Activated T-cell treated with anti-CD3 and anti-CD28 coated beads, Interleukin-2, amount 50 U/mL, for 72 hours (primary cell): ENCODE measurements around the gene MRPL19. TPM values are rescaled to one million over a fixed set of nuclear protein-coding genes. Genes with fewer than 3 reads are reported as not detected.

ENCODE experiments used
- ATAC-seq, 2 donors: fragments of 150-1000 bp; cut with Tn5 transposase; replicated peaks in 1 of 2; 2 replicates each; pipeline ENCODE4 v1.10.0; 2021; ENCODE audit warnings: moderate library complexity in 2 of 2, mild to moderate bottlenecking in 1 of 2
- DNase-seq, 2 donors: peaks; one replicate each; pipeline ENCODE4 v3.0.0; 2021 to 2022; ENCODE audit warnings: mixed read lengths in 1 of 2
- H3K27ac Mint-ChIP-seq: one replicate; pipeline ENCODE4 v1.8.0; 2022; ENCODE audit warnings: mild to moderate bottlenecking, moderate library complexity, mixed read lengths
- H3K27me3 Mint-ChIP-seq: one replicate; pipeline ENCODE4 v1.8.0; 2022; ENCODE audit warnings: low read depth, mixed read lengths
- H3K36me3 Mint-ChIP-seq, 2 donors: one replicate each; pipeline ENCODE4 v1.8.0; 2022; ENCODE audit warnings: mixed read lengths in 2 of 2, mild to moderate bottlenecking in 1 of 2; ENCODE audit not compliant: insufficient read depth in 2 of 2
- H3K4me1 Mint-ChIP-seq: one replicate; pipeline ENCODE4 v1.8.0; 2022; ENCODE audit warnings: low read depth, mixed read lengths
- H3K4me3 Mint-ChIP-seq, 2 donors: one replicate each; pipeline ENCODE4 v1.8.0; 2022; ENCODE audit warnings: mild to moderate bottlenecking in 2 of 2, mixed read lengths in 2 of 2, moderate library complexity in 2 of 2
- H3K9me3 Mint-ChIP-seq, 2 donors: one replicate each; pipeline ENCODE4 v1.8.0; 2022; ENCODE audit warnings: mixed read lengths in 2 of 2
- total RNA-seq, 2 donors: library from RNA; stranded (reverse); gene quantifications; one replicate each; pipeline ENCODE4 v1.2.3, GENCODE V29; 2022

The MRPL19 gene
- total RNA-seq, 2 donors from 2014 or later, result 45.0 to 51.0 TPM

GRCh38 chr2:75627902-75628504, 18.6 kb upstream of the MRPL19 start:
- H3K27ac Mint-ChIP-seq, result no peak overlapping the region
- no peak overlapping the region for H3K4me3 Mint-ChIP-seq
- no peaks in the 10 kb centered on the region for H3K9me3 Mint-ChIP-seq
- H3K36me3 Mint-ChIP-seq, result no peaks in the 10 kb centered on the region
- peaks cover 50% of the 10 kb centered on the region for H3K27me3 Mint-ChIP-seq
- H3K4me1 Mint-ChIP-seq, result no peaks in the 10 kb centered on the region
- DNase-seq, result peak; percentile 63 to 69
- peak; percentile 58 to 63 for ATAC-seq

GRCh38 chr2:75632091-75632701, 14.4 kb upstream of the MRPL19 start:
- peaks cover 32% of the 10 kb centered on the region for H3K27me3 Mint-ChIP-seq
- ATAC-seq, result no peak
- H3K27ac Mint-ChIP-seq, result no peak overlapping the region
- H3K9me3 Mint-ChIP-seq, result no peaks in the 10 kb centered on the region
- no peaks in the 10 kb centered on the region for H3K4me1 Mint-ChIP-seq
- H3K36me3 Mint-ChIP-seq, result no peaks in the 10 kb centered on the region
- DNase-seq, result no peak
- no peak overlapping the region for H3K4me3 Mint-ChIP-seq

GRCh38 chr2:75632813-75633212, 13.8 kb upstream of the MRPL19 start:
- DNase-seq (no peak), ATAC-seq (no peak)
- Mint-ChIP-seq H3K36me3 (no peaks in the 10 kb centered on the region), H3K27ac (no peak overlapping the region), H3K4me3 (no peak overlapping the region), H3K9me3 (no peaks in the 10 kb centered on the region), H3K4me1 (no peaks in the 10 kb centered on the region), H3K27me3 (peaks cover 38% of the 10 kb centered on the region)

- H3K4me3 Mint-ChIP-seq, result no peak overlapping the region
- no peaks in the 10 kb centered on the region for H3K36me3 Mint-ChIP-seq
- no peak for DNase-seq
These were observed 13.0 kb upstream of the MRPL19 start for GRCh38 chr2:75633620-75634019.

GRCh38 chr2:75634945-75635344, 11.6 kb upstream of the MRPL19 start:
- ATAC-seq, result no peak
- Mint-ChIP-seq H3K4me3 (no peak overlapping the region), H3K27ac (no peak overlapping the region), H3K4me1 (no peaks in the 10 kb centered on the region), H3K36me3 (no peaks in the 10 kb centered on the region), H3K27me3 (peaks cover 40% of the 10 kb centered on the region), H3K9me3 (no peaks in the 10 kb centered on the region)
- DNase-seq, result no peak

More at GRCh38 chr2:75633620-75634019, 13.0 kb upstream of the MRPL19 start:
- H3K9me3 Mint-ChIP-seq, result no peaks in the 10 kb centered on the region
- no peak overlapping the region for H3K27ac Mint-ChIP-seq
- no peaks in the 10 kb centered on the region for H3K4me1 Mint-ChIP-seq
- ATAC-seq, result no peak
- H3K27me3 Mint-ChIP-seq, result peaks cover 40% of the 10 kb centered on the region

GRCh38 chr2:75637568-75637967, 9.0 kb upstream of the MRPL19 start:
- no peak overlapping the region for H3K4me3 Mint-ChIP-seq
- H3K9me3 Mint-ChIP-seq, result no peaks in the 10 kb centered on the region
- peaks cover 25% of the 10 kb centered on the region for H3K27me3 Mint-ChIP-seq
- H3K36me3 Mint-ChIP-seq, result no peaks in the 10 kb centered on the region
- ATAC-seq (no peak), DNase-seq (no peak)
- H3K27ac Mint-ChIP-seq, result no peak overlapping the region
- H3K4me1 Mint-ChIP-seq, result no peaks in the 10 kb centered on the region

GRCh38 chr2:75640621-75641121, 5.9 kb upstream of the MRPL19 start:
- peaks cover 0 to 2% of the 10 kb centered on the region in 2 donors for H3K9me3 Mint-ChIP-seq
- no peak overlapping the region for H3K27ac Mint-ChIP-seq
- no peak overlapping the region for H3K4me3 Mint-ChIP-seq
- DNase-seq (peak; percentile 46 to 59), ATAC-seq (peak; percentile 87 to 89)
- peaks cover 21% of the 10 kb centered on the region for H3K27me3 Mint-ChIP-seq
- H3K4me1 Mint-ChIP-seq, result no peaks in the 10 kb centered on the region
- no peaks in the 10 kb centered on the region for H3K36me3 Mint-ChIP-seq

GRCh38 chr2:75641587-75641986, 5.0 kb upstream of the MRPL19 start:
- H3K4me3 Mint-ChIP-seq, result no peak overlapping the region

GRCh38 chr2:75643980-75644379, 2.6 kb upstream of the MRPL19 start:
- DNase-seq (no peak), ATAC-seq (no peak)
- H3K4me3 Mint-ChIP-seq, result no peak overlapping the region
- no peak overlapping the region for H3K27ac Mint-ChIP-seq
- H3K36me3 Mint-ChIP-seq, result peaks cover 4 to 10% of the 10 kb centered on the region in 2 donors
- H3K4me1 Mint-ChIP-seq, result peaks cover 26% of the 10 kb centered on the region
- peaks cover 0 to 2% of the 10 kb centered on the region in 2 donors for H3K9me3 Mint-ChIP-seq
- peaks cover 7% of the 10 kb centered on the region for H3K27me3 Mint-ChIP-seq

More at GRCh38 chr2:75641587-75641986, 5.0 kb upstream of the MRPL19 start:
- DNase-seq (no peak), ATAC-seq (no peak)
- Mint-ChIP-seq H3K27ac (no peak overlapping the region), H3K4me1 (peaks cover 9% of the 10 kb centered on the region), H3K36me3 (no peaks in the 10 kb centered on the region), H3K27me3 (peaks cover 21% of the 10 kb centered on the region), H3K9me3 (peaks cover 0 to 2% of the 10 kb centered on the region in 2 donors)

GRCh38 chr2:75645643-75646042, 940 bp upstream of the MRPL19 start:
- Mint-ChIP-seq H3K9me3 (peaks cover 0 to 2% of the 10 kb centered on the region in 2 donors), H3K27ac (no peak overlapping the region), H3K4me3 (peak overlapping the region in 1 of 2 donors; percentile 94)

GRCh38 chr2:75646090-75646582, 447 bp upstream of the MRPL19 start:
- Mint-ChIP-seq H3K27ac (peak overlapping the region; percentile 95), H3K9me3 (peaks cover 0 to 2% of the 10 kb centered on the region in 2 donors), H3K4me3 (peak overlapping the region; percentile 93 to 94), H3K4me1 (peaks cover 41% of the 10 kb centered on the region), H3K36me3 (peaks cover 4 to 21% of the 10 kb centered on the region in 2 donors), H3K27me3 (no peaks in the 10 kb centered on the region)
- DNase-seq (no peak), ATAC-seq (peak; percentile 1 to 7)

More at GRCh38 chr2:75645643-75646042, 940 bp upstream of the MRPL19 start:
- Mint-ChIP-seq H3K27me3 (no peaks in the 10 kb centered on the region), H3K36me3 (peaks cover 4 to 20% of the 10 kb centered on the region in 2 donors), H3K4me1 (peaks cover 39% of the 10 kb centered on the region)
- ATAC-seq, result no peak
- DNase-seq, result no peak

GRCh38 chr2:75647771-75648170, 1.2 kb downstream of the MRPL19 start:
- no peaks in the 10 kb centered on the region for H3K27me3 Mint-ChIP-seq
- H3K9me3 Mint-ChIP-seq, result peaks cover 0 to 2% of the 10 kb centered on the region in 2 donors
- ATAC-seq, result no peak
- peaks cover 41% of the 10 kb centered on the region for H3K4me1 Mint-ChIP-seq
- DNase-seq, result no peak
- peaks cover 5 to 30% of the 10 kb centered on the region in 2 donors for H3K36me3 Mint-ChIP-seq
- H3K27ac Mint-ChIP-seq, result peak overlapping the region; percentile 92
- peak overlapping the region; percentile 93 to 94 for H3K4me3 Mint-ChIP-seq

GRCh38 chr2:75654012-75654411, 7.4 kb downstream of the MRPL19 start:
- ATAC-seq (no peak), DNase-seq (no peak)
- H3K27me3 Mint-ChIP-seq, result no peaks in the 10 kb centered on the region
- H3K36me3 Mint-ChIP-seq, result peaks cover 17 to 58% of the 10 kb centered on the region in 2 donors
- H3K4me3 Mint-ChIP-seq, result no peak overlapping the region
- peaks cover 15% of the 10 kb centered on the region for H3K4me1 Mint-ChIP-seq
- H3K9me3 Mint-ChIP-seq, result peaks cover 1 to 6% of the 10 kb centered on the region in 2 donors
- no peak overlapping the region for H3K27ac Mint-ChIP-seq
